HTR-8/SVneo (cell line): Measurements from ENCODE around the gene NOS3.

ENCODE experiments used
- DNase-seq: peaks from one replicate; pipeline ENCODE4 v3.0.0; 2011; ENCODE audit warnings: low spot score, mixed read lengths; ENCODE audit not compliant: insufficient read length
- FAIRE-seq: peaks from 2 replicates; lab custom pipeline; 2011; peaks lifted over from hg19 to GRCh38; lab: Jason Lieb, UNC

Gene NOS3

GRCh38 chr7:150990416-150991186, at the start of gene NOS3:
Gene NOS3, plus strand, starts transcription at chr7:150991017. Its CDS starts 2,787 bp downstream, at chr7:150993804.
- DNase-seq = no peak

GRCh38 chr7:150941351-150942000, 49.3 kb upstream of the NOS3 start:
- DNase-seq = no peak
- no peak for FAIRE-seq

More at GRCh38 chr7:150990416-150991186, at the start of gene NOS3:
- FAIRE-seq = no peak

GRCh38 chr7:150942001-150942590, 48.7 kb upstream of the NOS3 start:
- no peak for FAIRE-seq
- no peak for DNase-seq

- no peak for FAIRE-seq
- no peak for DNase-seq
Measured at GRCh38 chr7:150942591-150943452, 48.0 kb upstream of the NOS3 start.

GRCh38 chr7:150943453-150943814, 47.4 kb upstream of the NOS3 start:
- FAIRE-seq (no peak), DNase-seq (no peak)

GRCh38 chr7:150944066-150945042, 46.5 kb upstream of the NOS3 start:
- FAIRE-seq = no peak
- no peak for DNase-seq

- FAIRE-seq = no peak
- DNase-seq = no peak
Measured at GRCh38 chr7:150945171-150945852, 45.5 kb upstream of the NOS3 start.

GRCh38 chr7:150945853-150946420, 44.9 kb upstream of the NOS3 start:
- no peak for DNase-seq

GRCh38 chr7:150946421-150947240, 44.2 kb upstream of the NOS3 start:
- DNase-seq (no peak), FAIRE-seq (no peak)

More at GRCh38 chr7:150945853-150946420, 44.9 kb upstream of the NOS3 start:
- FAIRE-seq = no peak

- no peak for FAIRE-seq
- DNase-seq = no peak
Measured at GRCh38 chr7:150947241-150947745, 43.5 kb upstream of the NOS3 start.

- FAIRE-seq (no peak), DNase-seq (no peak)
Measured at GRCh38 chr7:150947761-150948651, 42.8 kb upstream of the NOS3 start.

- FAIRE-seq = no peak
- no peak for DNase-seq
Measured at GRCh38 chr7:150948791-150949251, 42.0 kb upstream of the NOS3 start.

GRCh38 chr7:150949564-150949963, 41.3 kb upstream of the NOS3 start:
- no peak for DNase-seq
- no peak for FAIRE-seq

- DNase-seq (no peak), FAIRE-seq (no peak)
Measured at GRCh38 chr7:150949971-150950491, 40.8 kb upstream of the NOS3 start.

- FAIRE-seq = no peak
- DNase-seq = no peak
Measured at GRCh38 chr7:150950496-150951180, 40.2 kb upstream of the NOS3 start.

- DNase-seq (no peak), FAIRE-seq (no peak)
Measured at GRCh38 chr7:150951181-150951520, 39.7 kb upstream of the NOS3 start.
